ENCODE results near the gene UNC5B. TPM values are rescaled to one million over a fixed set of nuclear protein-coding genes. Genes with fewer than 3 reads are reported as not detected.

UNC5B gene
- polyA plus RNA-seq (2013, experiment 1 of 2) = 109 TPM
- 93.7 TPM for polyA plus RNA-seq (2013, experiment 2 of 2)

GRCh38 chr10:71212318-71213126 lies at the start of gene UNC5B:
Gene UNC5B (plus strand): TSS chr10:71212570. CDS start chr10:71212986, 416 bp downstream.
- no peaks in the 10 kb centered on the region for H3K9me3 ChIP-seq (ENCODE audit: control insufficient read depth, low read length)
- H3K36me3 ChIP-seq (ENCODE audit: control insufficient read depth, insufficient read depth, low read length) = peaks cover 10% of the 10 kb centered on the region
- H3K4me1 ChIP-seq (ENCODE audit: control insufficient read depth, insufficient read depth, low read length, poor library complexity, severe bottlenecking) = peaks cover 28% of the 10 kb centered on the region
- peak within 1 kb of the TSS; percentile 36 for H3K27ac ChIP-seq (ENCODE audit: low read depth, low read length, severe bottlenecking)
- 1% methylated on average over 84 to 106 of the region's 109 CpGs for WGBS, 2 experiments (ENCODE audit: insufficient coverage in 2 of 2)
- H3K4me3 ChIP-seq (ENCODE audit: extremely low read depth, insufficient read depth, low read length, poor library complexity, severe bottlenecking) = peak within 1 kb of the TSS; percentile 99

- Histone ChIP-seq H3K27ac (ENCODE audit: low read depth, low read length, severe bottlenecking) (no peak overlapping the region), H3K4me3 (ENCODE audit: extremely low read depth, insufficient read depth, low read length, poor library complexity, severe bottlenecking) (no peak overlapping the region), H3K9me3 (ENCODE audit: control insufficient read depth, low read length) (no peaks in the 10 kb centered on the region), H3K36me3 (ENCODE audit: control insufficient read depth, insufficient read depth, low read length) (no peaks in the 10 kb centered on the region), H3K4me1 (ENCODE audit: control insufficient read depth, insufficient read depth, low read length, poor library complexity, severe bottlenecking) (no peaks in the 10 kb centered on the region)
Observed at GRCh38 chr10:71173466-71173865, 38.9 kb upstream of the UNC5B start.

- H3K4me3 ChIP-seq (ENCODE audit: extremely low read depth, insufficient read depth, low read length, poor library complexity, severe bottlenecking) = no peak overlapping the region
- H3K36me3 ChIP-seq (ENCODE audit: control insufficient read depth, insufficient read depth, low read length) = no peaks in the 10 kb centered on the region
- no peaks in the 10 kb centered on the region for H3K9me3 ChIP-seq (ENCODE audit: control insufficient read depth, low read length)
- no peak overlapping the region for H3K27ac ChIP-seq (ENCODE audit: low read depth, low read length, severe bottlenecking)
- no peaks in the 10 kb centered on the region for H3K4me1 ChIP-seq (ENCODE audit: control insufficient read depth, insufficient read depth, low read length, poor library complexity, severe bottlenecking)
- WGBS, 2 experiments (ENCODE audit: insufficient coverage in 2 of 2) = 74 to 88% methylated on average over 2 of the region's 2 CpGs
Observed at GRCh38 chr10:71176661-71177060, 35.7 kb upstream of the UNC5B start.

GRCh38 chr10:71177651-71178199 lies 34.6 kb upstream of the UNC5B start:
- WGBS, 2 experiments (ENCODE audit: insufficient coverage in 2 of 2) = 79 to 96% methylated on average over 2 to 4 of the region's 4 CpGs

GRCh38 chr10:71178880-71179279 lies 33.5 kb upstream of the UNC5B start:
- Histone ChIP-seq H3K27ac (ENCODE audit: low read depth, low read length, severe bottlenecking) (no peak overlapping the region), H3K4me1 (ENCODE audit: control insufficient read depth, insufficient read depth, low read length, poor library complexity, severe bottlenecking) (no peaks in the 10 kb centered on the region), H3K4me3 (ENCODE audit: extremely low read depth, insufficient read depth, low read length, poor library complexity, severe bottlenecking) (no peak overlapping the region), H3K9me3 (ENCODE audit: control insufficient read depth, low read length) (no peaks in the 10 kb centered on the region), H3K36me3 (ENCODE audit: control insufficient read depth, insufficient read depth, low read length) (no peaks in the 10 kb centered on the region)
- WGBS, 2 experiments (ENCODE audit: insufficient coverage in 2 of 2) = 95 to 96% methylated on average over 2 to 3 of the region's 3 CpGs

More at GRCh38 chr10:71177651-71178199, 34.6 kb upstream of the UNC5B start:
- no peaks in the 10 kb centered on the region for H3K36me3 ChIP-seq (ENCODE audit: control insufficient read depth, insufficient read depth, low read length)
- H3K9me3 ChIP-seq (ENCODE audit: control insufficient read depth, low read length) = no peaks in the 10 kb centered on the region
- H3K4me1 ChIP-seq (ENCODE audit: control insufficient read depth, insufficient read depth, low read length, poor library complexity, severe bottlenecking) = no peaks in the 10 kb centered on the region
- H3K4me3 ChIP-seq (ENCODE audit: extremely low read depth, insufficient read depth, low read length, poor library complexity, severe bottlenecking) = no peak overlapping the region
- H3K27ac ChIP-seq (ENCODE audit: low read depth, low read length, severe bottlenecking) = no peak overlapping the region

- Histone ChIP-seq H3K36me3 (ENCODE audit: control insufficient read depth, insufficient read depth, low read length) (no peaks in the 10 kb centered on the region), H3K9me3 (ENCODE audit: control insufficient read depth, low read length) (no peaks in the 10 kb centered on the region), H3K27ac (ENCODE audit: low read depth, low read length, severe bottlenecking) (no peak overlapping the region), H3K4me1 (ENCODE audit: control insufficient read depth, insufficient read depth, low read length, poor library complexity, severe bottlenecking) (no peaks in the 10 kb centered on the region), H3K4me3 (ENCODE audit: extremely low read depth, insufficient read depth, low read length, poor library complexity, severe bottlenecking) (no peak overlapping the region)
- 87 to 91% methylated on average over 3 of the region's 3 CpGs for WGBS, 2 experiments (ENCODE audit: insufficient coverage in 2 of 2)
Observed at GRCh38 chr10:71179382-71179781, 33.0 kb upstream of the UNC5B start.

- Histone ChIP-seq H3K4me3 (ENCODE audit: extremely low read depth, insufficient read depth, low read length, poor library complexity, severe bottlenecking) (no peak overlapping the region), H3K9me3 (ENCODE audit: control insufficient read depth, low read length) (no peaks in the 10 kb centered on the region), H3K4me1 (ENCODE audit: control insufficient read depth, insufficient read depth, low read length, poor library complexity, severe bottlenecking) (no peaks in the 10 kb centered on the region), H3K36me3 (ENCODE audit: control insufficient read depth, insufficient read depth, low read length) (no peaks in the 10 kb centered on the region), H3K27ac (ENCODE audit: low read depth, low read length, severe bottlenecking) (no peak overlapping the region)
- WGBS, 2 experiments (ENCODE audit: insufficient coverage in 2 of 2) = 89 to 91% methylated on average over 5 to 6 of the region's 6 CpGs
Observed at GRCh38 chr10:71184421-71184820, 27.9 kb upstream of the UNC5B start.

GRCh38 chr10:71185209-71185608 lies 27.2 kb upstream of the UNC5B start:
- WGBS, 2 experiments (ENCODE audit: insufficient coverage in 2 of 2) = 93 to 95% methylated on average over 3 to 4 of the region's 4 CpGs
- H3K4me3 ChIP-seq (ENCODE audit: extremely low read depth, insufficient read depth, low read length, poor library complexity, severe bottlenecking) = no peak overlapping the region
- no peaks in the 10 kb centered on the region for H3K9me3 ChIP-seq (ENCODE audit: control insufficient read depth, low read length)
- H3K27ac ChIP-seq (ENCODE audit: low read depth, low read length, severe bottlenecking) = no peak overlapping the region
- no peaks in the 10 kb centered on the region for H3K36me3 ChIP-seq (ENCODE audit: control insufficient read depth, insufficient read depth, low read length)
- no peaks in the 10 kb centered on the region for H3K4me1 ChIP-seq (ENCODE audit: control insufficient read depth, insufficient read depth, low read length, poor library complexity, severe bottlenecking)

GRCh38 chr10:71187197-71187596 lies 25.2 kb upstream of the UNC5B start:
- whole genome bisulfite sequencing, 2 experiments (ENCODE audit: insufficient coverage in 2 of 2) = 88 to 90% methylated on average over 11 of the region's 11 CpGs
- Histone ChIP-seq H3K9me3 (ENCODE audit: control insufficient read depth, low read length) (no peaks in the 10 kb centered on the region), H3K27ac (ENCODE audit: low read depth, low read length, severe bottlenecking) (no peak overlapping the region), H3K4me3 (ENCODE audit: extremely low read depth, insufficient read depth, low read length, poor library complexity, severe bottlenecking) (no peak overlapping the region), H3K36me3 (ENCODE audit: control insufficient read depth, insufficient read depth, low read length) (no peaks in the 10 kb centered on the region), H3K4me1 (ENCODE audit: control insufficient read depth, insufficient read depth, low read length, poor library complexity, severe bottlenecking) (no peaks in the 10 kb centered on the region)

GRCh38 chr10:71187600-71187999 lies 24.8 kb upstream of the UNC5B start:
- H3K4me3 ChIP-seq (ENCODE audit: extremely low read depth, insufficient read depth, low read length, poor library complexity, severe bottlenecking) = no peak overlapping the region
- WGBS, 2 experiments (ENCODE audit: insufficient coverage in 2 of 2) = 80 to 94% methylated on average over 2 to 3 of the region's 3 CpGs
- no peaks in the 10 kb centered on the region for H3K9me3 ChIP-seq (ENCODE audit: control insufficient read depth, low read length)
- H3K27ac ChIP-seq (ENCODE audit: low read depth, low read length, severe bottlenecking) = no peak overlapping the region
- H3K36me3 ChIP-seq (ENCODE audit: control insufficient read depth, insufficient read depth, low read length) = no peaks in the 10 kb centered on the region
- H3K4me1 ChIP-seq (ENCODE audit: control insufficient read depth, insufficient read depth, low read length, poor library complexity, severe bottlenecking) = no peaks in the 10 kb centered on the region

GRCh38 chr10:71188201-71188600 lies 24.2 kb upstream of the UNC5B start:
- Histone ChIP-seq H3K27ac (ENCODE audit: low read depth, low read length, severe bottlenecking) (no peak overlapping the region), H3K36me3 (ENCODE audit: control insufficient read depth, insufficient read depth, low read length) (no peaks in the 10 kb centered on the region), H3K9me3 (ENCODE audit: control insufficient read depth, low read length) (no peaks in the 10 kb centered on the region), H3K4me3 (ENCODE audit: extremely low read depth, insufficient read depth, low read length, poor library complexity, severe bottlenecking) (no peak overlapping the region), H3K4me1 (ENCODE audit: control insufficient read depth, insufficient read depth, low read length, poor library complexity, severe bottlenecking) (no peaks in the 10 kb centered on the region)
- 100% methylated on average over 1 of the region's 1 CpG; no CpG with 5 or more reads in 1 of the 2 experiments for WGBS, 2 experiments (ENCODE audit: insufficient coverage in 2 of 2)
